Muscle layer of duodenum (tissue), 2 donors: ENCODE data around the gene PMIS2.

ENCODE experiments used
- H3K27ac ChIP-seq: one replicate; pipeline ENCODE4 v1.7.0; 2013; ENCODE audit warnings: mild to moderate bottlenecking, low read length
- H3K27me3 ChIP-seq: one replicate; pipeline ENCODE4 v1.7.0; 2013; ENCODE audit warnings: low read depth, mild to moderate bottlenecking, control low read depth, low read length
- H3K36me3 ChIP-seq, 2 donors: one replicate each; pipeline ENCODE4 v1.7.0; 2013; ENCODE audit warnings: low read length in 2 of 2, control low read depth in 1 of 2, mild to moderate bottlenecking in 1 of 2; ENCODE audit not compliant: insufficient read depth in 2 of 2, control insufficient read depth in 1 of 2
- H3K4me1 ChIP-seq, 2 donors: one replicate each; pipeline ENCODE4 v1.7.0; 2013; ENCODE audit warnings: low read length in 2 of 2, mild to moderate bottlenecking in 2 of 2, control low read depth in 1 of 2, moderate library complexity in 1 of 2; ENCODE audit not compliant: insufficient read depth in 2 of 2, control insufficient read depth in 1 of 2
- H3K4me3 ChIP-seq, 2 donors: one replicate each; pipeline ENCODE4 v1.7.0; 2013; ENCODE audit warnings: low read length in 2 of 2, low read depth in 1 of 2, mild to moderate bottlenecking in 1 of 2
- H3K9me3 ChIP-seq, 2 donors: one replicate each; pipeline ENCODE4 v1.7.0; 2013; ENCODE audit warnings: low read length in 2 of 2, control low read depth in 1 of 2, mild to moderate bottlenecking in 1 of 2; ENCODE audit not compliant: control insufficient read depth in 1 of 2
- donor health status: healthy.

The PMIS2 gene

DNA sequence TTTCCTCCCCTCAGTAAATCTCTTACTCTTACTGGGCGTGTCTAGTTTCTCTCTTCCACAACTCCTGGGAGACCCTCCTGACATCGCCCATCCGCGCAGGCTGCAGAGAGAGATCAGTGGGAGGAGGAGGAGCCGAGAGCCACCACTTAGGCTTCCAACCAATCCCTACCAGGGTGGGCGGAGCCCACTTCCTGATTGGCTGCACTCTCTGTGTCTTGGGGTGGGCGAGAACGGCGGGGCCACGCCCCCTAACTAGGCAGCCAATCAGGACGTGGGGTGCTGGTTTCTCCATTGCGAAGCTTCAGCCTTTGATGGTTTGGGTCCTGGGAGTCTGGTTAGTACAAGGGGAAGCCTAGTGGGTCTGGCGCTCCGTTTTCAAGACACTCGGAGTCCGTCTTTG, at the start of gene PMIS2:
Gene PMIS2 (plus strand): TSS at position 326 of the 400 bp plus-strand sequence. CDS start 87 bp downstream, outside the sequence.
- Histone ChIP-seq H3K36me3 (no peaks in the 10 kb centered on the region), H3K27ac (no peak within 1 kb of the TSS), H3K4me3 (no peak within 1 kb of the TSS), H3K9me3 (no peaks in the 10 kb centered on the region), H3K27me3 (no peaks in the 10 kb centered on the region), H3K4me1 (no peaks in the 10 kb centered on the region)

GRCh38 chr19:35539314-35539713, 46.7 kb upstream of the PMIS2 start:
- Histone ChIP-seq H3K4me3 (no peak overlapping the region), H3K36me3 (no peaks in the 10 kb centered on the region), H3K4me1 (peaks cover 0 to 2% of the 10 kb centered on the region in 2 donors), H3K27me3 (peaks cover 5% of the 10 kb centered on the region), H3K9me3 (no peaks in the 10 kb centered on the region), H3K27ac (no peak overlapping the region)

- Histone ChIP-seq H3K4me3 (no peak overlapping the region), H3K4me1 (peaks cover 4 to 7% of the 10 kb centered on the region in 2 donors), H3K27me3 (no peaks in the 10 kb centered on the region)
Observed at GRCh38 chr19:35539850-35540249, 46.1 kb upstream of the PMIS2 start.

GRCh38 chr19:35540356-35540927, 45.5 kb upstream of the PMIS2 start:
- no peaks in the 10 kb centered on the region for H3K9me3 ChIP-seq
- H3K4me1 ChIP-seq: peaks cover 4 to 8% of the 10 kb centered on the region in 2 donors
- no peaks in the 10 kb centered on the region for H3K27me3 ChIP-seq
- H3K27ac ChIP-seq: no peak overlapping the region
- no peaks in the 10 kb centered on the region for H3K36me3 ChIP-seq
- no peak overlapping the region for H3K4me3 ChIP-seq

More at GRCh38 chr19:35539850-35540249, 46.1 kb upstream of the PMIS2 start:
- Histone ChIP-seq H3K27ac (no peak overlapping the region), H3K9me3 (no peaks in the 10 kb centered on the region), H3K36me3 (no peaks in the 10 kb centered on the region)

DNA sequence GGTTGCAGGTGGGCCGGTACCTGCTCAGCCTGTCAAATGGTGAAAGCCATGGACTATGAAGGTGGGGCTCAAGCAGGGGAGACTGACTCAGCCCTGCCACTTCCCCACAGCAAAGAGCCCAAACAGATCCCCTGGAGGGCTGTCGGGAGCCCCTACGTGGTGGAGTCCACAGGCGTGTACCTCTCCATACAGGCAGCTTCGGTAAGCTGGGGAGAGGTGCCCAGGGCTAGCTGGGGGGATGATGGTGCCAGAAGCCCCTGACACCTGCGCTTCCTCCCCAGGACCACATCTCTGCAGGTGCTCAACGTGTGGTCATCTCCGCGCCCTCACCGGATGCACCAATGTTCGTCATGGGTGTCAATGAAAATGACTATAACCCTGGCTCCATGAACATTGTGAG, 43.8 kb upstream of the PMIS2 start:
- Histone ChIP-seq H3K27ac (no peak overlapping the region), H3K9me3 (no peaks in the 10 kb centered on the region), H3K36me3 (peaks cover 0 to 6% of the 10 kb centered on the region in 2 donors), H3K4me1 (peaks cover 11 to 20% of the 10 kb centered on the region in 2 donors), H3K27me3 (no peaks in the 10 kb centered on the region), H3K4me3 (no peak overlapping the region)

DNA sequence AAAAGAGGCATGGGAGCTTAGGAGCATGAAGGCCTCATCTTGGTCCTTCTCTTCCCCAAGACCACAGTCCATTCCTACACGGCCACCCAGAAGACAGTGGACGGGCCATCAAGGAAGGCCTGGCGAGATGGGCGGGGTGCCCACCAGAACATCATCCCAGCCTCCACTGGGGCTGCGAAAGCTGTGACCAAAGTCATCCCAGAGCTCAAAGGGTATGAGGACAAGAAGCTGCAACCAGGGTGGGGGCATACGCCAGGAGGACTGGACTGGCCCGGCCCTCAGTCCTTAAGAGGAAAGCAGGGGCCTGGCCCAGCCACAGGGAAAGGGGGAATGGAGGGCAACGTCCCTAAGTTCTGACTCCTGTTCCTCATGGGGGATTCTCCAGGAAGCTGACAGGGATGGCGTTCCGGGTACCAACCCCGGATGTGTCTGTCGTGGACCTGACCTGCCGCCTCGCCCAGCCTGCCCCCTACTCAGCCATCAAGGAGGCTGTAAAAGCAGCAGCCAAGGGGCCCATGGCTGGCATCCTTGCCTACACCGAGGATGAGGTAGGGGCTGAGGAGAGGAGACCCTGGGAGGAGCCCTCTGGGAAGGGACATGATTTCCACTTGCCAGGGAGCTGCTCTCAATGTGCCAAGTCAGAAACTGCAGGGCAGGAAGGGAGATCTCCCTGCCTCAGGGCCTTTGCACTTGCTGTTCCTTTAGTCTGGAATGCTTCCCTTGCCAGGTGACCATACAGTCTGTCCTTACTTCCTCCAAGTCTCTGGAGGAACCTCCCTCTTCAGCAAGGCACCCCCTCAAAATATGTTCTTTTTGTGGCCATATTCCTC, 42.5 kb upstream of the PMIS2 start:
- Histone ChIP-seq H3K27ac (no peak overlapping the region), H3K27me3 (no peaks in the 10 kb centered on the region), H3K4me3 (no peak overlapping the region), H3K9me3 (no peaks in the 10 kb centered on the region), H3K4me1 (peaks cover 11 to 23% of the 10 kb centered on the region in 2 donors), H3K36me3 (peaks cover 0 to 9% of the 10 kb centered on the region in 2 donors)

DNA sequence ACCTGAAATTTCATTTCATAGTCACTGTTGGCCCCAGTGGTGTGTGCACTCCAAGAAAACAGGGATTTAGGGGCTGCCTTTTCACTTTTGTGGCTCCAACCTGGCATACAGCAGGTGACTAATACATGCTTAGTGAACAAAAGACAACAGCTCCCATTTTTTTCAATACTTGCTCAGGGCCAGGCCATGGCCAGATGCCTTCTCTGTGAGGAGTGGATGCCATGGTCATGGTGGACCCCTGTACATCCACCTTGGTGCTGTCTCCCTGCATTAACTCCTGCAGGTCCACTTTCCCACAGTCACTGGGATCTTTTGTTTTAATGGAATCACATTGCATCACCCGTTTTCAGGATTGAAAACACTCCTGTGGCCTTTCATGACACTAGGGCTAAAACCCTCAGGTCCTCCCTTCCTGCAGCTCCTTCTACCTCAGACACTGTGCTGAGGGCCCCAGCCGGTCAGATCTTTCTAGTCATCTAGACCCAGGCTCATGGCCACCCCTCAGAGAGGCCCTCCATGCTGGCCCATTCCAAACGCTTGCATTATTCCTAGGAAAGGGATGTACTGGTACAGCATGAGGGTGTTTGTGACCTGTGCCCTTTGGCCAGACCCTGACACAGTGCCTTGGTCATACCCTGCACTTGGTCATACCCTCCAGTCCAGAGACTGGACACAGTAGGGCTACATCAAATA, 41.7 kb upstream of the PMIS2 start:
- H3K36me3 ChIP-seq: peaks cover 0 to 9% of the 10 kb centered on the region in 2 donors
- no peaks in the 10 kb centered on the region for H3K27me3 ChIP-seq
- no peaks in the 10 kb centered on the region for H3K9me3 ChIP-seq
- peaks cover 11 to 23% of the 10 kb centered on the region in 2 donors for H3K4me1 ChIP-seq
- H3K4me3 ChIP-seq: peak overlapping the region; percentile 83 to 88
- H3K27ac ChIP-seq: peak overlapping the region; percentile 73

- no peaks in the 10 kb centered on the region for H3K27me3 ChIP-seq
- peaks cover 0 to 9% of the 10 kb centered on the region in 2 donors for H3K36me3 ChIP-seq
- H3K9me3 ChIP-seq: no peaks in the 10 kb centered on the region
- H3K27ac ChIP-seq: peak within 1 kb of the TSS; percentile 73
- peaks cover 11 to 23% of the 10 kb centered on the region in 2 donors for H3K4me1 ChIP-seq
- peak within 1 kb of the TSS; percentile 83 to 88 for H3K4me3 ChIP-seq
Observed at GRCh38 chr19:35545001-35545854, 40.7 kb upstream of the PMIS2 start, which contains the start of gene TMEM147. TSS of gene TMEM147 (plus strand) at chr19:35545626. CDS start at chr19:35545740, 114 bp downstream.

- peak overlapping the region; percentile 83 to 88 for H3K4me3 ChIP-seq
- H3K4me1 ChIP-seq: peaks cover 11 to 23% of the 10 kb centered on the region in 2 donors
- no peaks in the 10 kb centered on the region for H3K27me3 ChIP-seq
- peak overlapping the region; percentile 73 for H3K27ac ChIP-seq
- H3K9me3 ChIP-seq: no peaks in the 10 kb centered on the region
- H3K36me3 ChIP-seq: peaks cover 0 to 12% of the 10 kb centered on the region in 2 donors
Observed at GRCh38 chr19:35545855-35546381, 40.1 kb upstream of the PMIS2 start.

- H3K4me1 ChIP-seq: peaks cover 11 to 23% of the 10 kb centered on the region in 2 donors
- H3K4me3 ChIP-seq: peak overlapping the region; percentile 83 to 88
- no peaks in the 10 kb centered on the region for H3K27me3 ChIP-seq
- H3K9me3 ChIP-seq: no peaks in the 10 kb centered on the region
- peak overlapping the region; percentile 73 for H3K27ac ChIP-seq
- H3K36me3 ChIP-seq: peaks cover 0 to 17% of the 10 kb centered on the region in 2 donors
Observed at GRCh38 chr19:35546532-35546931, 39.4 kb upstream of the PMIS2 start.
